ENCODE results near the gene MIEF2. TPM values are rescaled to one million over a fixed set of nuclear protein-coding genes. Genes with fewer than 3 reads are reported as not detected.
A peak's percentile ranks its signal among the peaks of the same experiment; 100 is the strongest.

Gene MIEF2
- polyA plus RNA-seq, 1 experiment, result 12.0 TPM

DNA sequence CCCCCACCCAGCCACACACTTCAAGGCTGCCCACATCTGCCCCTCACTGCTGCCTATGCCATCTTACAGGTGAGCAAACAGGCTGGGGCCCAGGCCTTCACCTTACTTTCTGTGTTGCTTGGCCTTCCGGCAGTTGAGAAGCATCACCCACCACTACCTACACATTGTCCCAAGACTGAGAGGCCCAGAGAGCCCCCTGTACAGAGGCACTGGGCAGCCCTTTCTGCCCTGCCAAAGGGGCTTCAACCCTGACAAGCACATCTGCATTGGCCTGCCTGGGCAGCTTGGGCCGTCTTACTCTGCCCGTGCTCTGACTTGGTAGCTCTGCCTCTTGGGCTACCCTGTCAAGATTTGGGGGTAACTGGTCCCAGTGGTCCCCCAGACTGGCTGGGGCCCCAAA lies 1.2 kb downstream of the MIEF2 start:
- POLR2A ChIA-PET, result no interaction called here
- CTCF ChIA-PET, result interaction anchor here (1.1 to 1.7 kb wide), 2 partner anchors 20 to 26 kb away, joined by 3 read pairs; no protein-coding TSS in a partner anchor
- Histone ChIP-seq H3K27me3 (ENCODE audit: control insufficient read depth, insufficient read depth, low read length) (no peaks in the 10 kb centered on the region), H3K36me3 (ENCODE audit: control insufficient read depth, insufficient read depth, low read length) (peaks cover 28% of the 10 kb centered on the region), H3K4me3 (ENCODE audit: low read depth, low read length) (peak overlapping the region; percentile 80)
- TF ChIP-seq, protein P1, sequence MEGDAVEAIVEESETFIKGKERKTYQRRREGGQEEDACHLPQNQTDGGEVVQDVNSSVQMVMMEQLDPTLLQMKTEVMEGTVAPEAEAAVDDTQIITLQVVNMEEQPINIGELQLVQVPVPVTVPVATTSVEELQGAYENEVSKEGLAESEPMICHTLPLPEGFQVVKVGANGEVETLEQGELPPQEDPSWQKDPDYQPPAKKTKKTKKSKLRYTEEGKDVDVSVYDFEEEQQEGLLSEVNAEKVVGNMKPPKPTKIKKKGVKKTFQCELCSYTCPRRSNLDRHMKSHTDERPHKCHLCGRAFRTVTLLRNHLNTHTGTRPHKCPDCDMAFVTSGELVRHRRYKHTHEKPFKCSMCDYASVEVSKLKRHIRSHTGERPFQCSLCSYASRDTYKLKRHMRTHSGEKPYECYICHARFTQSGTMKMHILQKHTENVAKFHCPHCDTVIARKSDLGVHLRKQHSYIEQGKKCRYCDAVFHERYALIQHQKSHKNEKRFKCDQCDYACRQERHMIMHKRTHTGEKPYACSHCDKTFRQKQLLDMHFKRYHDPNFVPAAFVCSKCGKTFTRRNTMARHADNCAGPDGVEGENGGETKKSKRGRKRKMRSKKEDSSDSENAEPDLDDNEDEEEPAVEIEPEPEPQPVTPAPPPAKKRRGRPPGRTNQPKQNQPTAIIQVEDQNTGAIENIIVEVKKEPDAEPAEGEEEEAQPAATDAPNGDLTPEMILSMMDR (IDR thresholded peaks at IDR 0.05; ENCODE audit: insufficient read depth, low read depth, low read length), result no peak
- DNase-seq (ENCODE audit: low read depth), result no peak

DNA sequence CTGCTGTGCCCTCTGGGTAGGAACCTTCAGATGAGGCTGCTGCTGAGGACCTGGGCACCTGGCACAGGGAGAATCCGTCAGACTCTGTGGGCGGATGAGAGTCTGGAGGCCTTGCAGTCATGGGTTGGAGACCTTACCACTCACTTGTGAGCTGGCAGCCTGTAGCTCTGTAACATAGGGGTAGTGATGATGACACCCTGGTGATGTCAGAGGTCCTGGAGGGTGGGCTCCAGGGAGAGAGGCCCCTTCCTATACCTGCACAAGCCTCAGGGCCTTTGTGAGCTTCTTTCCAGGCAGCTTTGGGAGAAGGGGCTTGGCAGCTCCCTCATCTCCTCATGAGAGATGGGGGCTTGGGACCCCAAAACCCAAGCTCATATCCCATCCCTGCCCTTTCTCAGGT lies 1.6 kb downstream of the MIEF2 start:
- TF ChIP-seq, protein P1 (IDR thresholded peaks at IDR 0.05; ENCODE audit: insufficient read depth, low read depth, low read length), result no peak
- ChIA-PET POLR2A (no interaction called here), CTCF (interaction anchor here (1.1 to 1.7 kb wide), 2 partner anchors 19 to 26 kb away, joined by 3 read pairs; no protein-coding TSS in a partner anchor)
- Histone ChIP-seq H3K27me3 (ENCODE audit: control insufficient read depth, insufficient read depth, low read length) (no peaks in the 10 kb centered on the region), H3K4me3 (ENCODE audit: low read depth, low read length) (no peak overlapping the region), H3K36me3 (ENCODE audit: control insufficient read depth, insufficient read depth, low read length) (peaks cover 28% of the 10 kb centered on the region)
- no peak for DNase-seq (ENCODE audit: low read depth)

DNA sequence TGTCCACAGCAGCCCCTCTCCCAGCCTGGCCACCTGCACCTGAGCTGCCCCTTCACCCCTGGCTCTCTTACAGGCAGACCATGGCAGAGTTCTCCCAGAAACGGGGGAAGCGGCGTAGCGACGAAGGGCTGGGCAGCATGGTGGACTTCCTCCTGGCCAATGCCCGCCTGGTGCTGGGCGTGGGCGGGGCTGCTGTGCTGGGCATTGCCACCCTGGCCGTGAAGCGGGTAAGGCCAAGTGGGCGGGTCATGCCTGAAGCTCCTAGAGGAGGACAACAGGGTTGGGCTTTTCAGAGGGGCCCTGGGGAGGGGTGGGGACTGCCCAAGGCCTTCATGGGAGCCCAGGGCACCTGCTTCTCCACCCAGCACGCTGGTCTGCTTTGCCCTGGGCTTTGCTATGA lies 2.2 kb downstream of the MIEF2 start:
- Histone ChIP-seq H3K4me3 (ENCODE audit: low read depth, low read length) (no peak overlapping the region), H3K36me3 (ENCODE audit: control insufficient read depth, insufficient read depth, low read length) (peaks cover 28% of the 10 kb centered on the region), H3K27me3 (ENCODE audit: control insufficient read depth, insufficient read depth, low read length) (no peaks in the 10 kb centered on the region)
- no peak for DNase-seq (ENCODE audit: low read depth)
- ChIA-PET CTCF (interaction anchor here (1.1 kb wide), 1 partner anchor 19 kb away, joined by 3 read pairs; no protein-coding TSS in a partner anchor), POLR2A (no interaction called here)
- TF ChIP-seq, protein P1 (IDR thresholded peaks at IDR 0.05; ENCODE audit: insufficient read depth, low read depth, low read length), result no peak

DNA sequence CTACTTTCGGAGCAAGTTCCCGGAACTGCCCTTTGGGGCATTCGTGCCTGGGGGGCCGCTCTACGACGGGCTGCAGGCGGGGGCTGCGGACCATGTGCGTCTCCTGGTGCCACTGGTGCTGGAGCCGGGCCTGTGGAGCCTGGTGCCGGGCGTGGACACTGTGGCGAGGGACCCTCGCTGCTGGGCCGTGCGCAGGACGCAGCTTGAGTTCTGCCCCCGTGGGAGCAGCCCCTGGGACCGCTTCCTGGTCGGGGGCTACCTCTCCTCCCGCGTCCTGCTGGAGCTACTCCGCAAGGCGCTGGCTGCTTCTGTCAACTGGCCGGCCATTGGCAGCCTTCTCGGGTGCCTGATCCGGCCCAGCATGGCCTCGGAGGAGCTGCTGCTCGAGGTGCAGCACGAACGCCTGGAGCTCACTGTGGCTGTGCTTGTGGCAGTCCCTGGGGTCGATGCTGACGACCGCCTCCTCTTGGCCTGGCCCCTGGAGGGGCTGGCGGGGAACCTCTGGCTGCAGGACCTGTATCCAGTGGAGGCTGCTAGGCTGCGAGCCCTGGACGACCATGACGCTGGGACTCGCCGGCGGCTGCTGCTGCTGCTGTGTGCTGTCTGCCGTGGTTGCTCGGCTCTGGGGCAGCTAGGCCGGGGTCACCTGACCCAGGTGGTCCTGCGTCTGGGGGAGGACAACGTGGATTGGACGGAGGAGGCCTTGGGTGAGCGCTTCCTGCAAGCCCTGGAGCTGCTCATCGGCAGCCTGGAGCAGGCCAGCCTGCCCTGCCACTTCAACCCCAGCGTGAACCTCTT lies 3.6 kb downstream of the MIEF2 start:
- ChIA-PET CTCF (interaction anchor here (1.1 kb wide), 1 partner anchor 19 kb away, joined by 3 read pairs; no protein-coding TSS in a partner anchor), POLR2A (no interaction called here)
- DNase-seq (ENCODE audit: low read depth), result no peak
- Histone ChIP-seq H3K4me3 (ENCODE audit: low read depth, low read length) (no peak overlapping the region), H3K27me3 (ENCODE audit: control insufficient read depth, insufficient read depth, low read length) (no peaks in the 10 kb centered on the region), H3K36me3 (ENCODE audit: control insufficient read depth, insufficient read depth, low read length) (peaks cover 28% of the 10 kb centered on the region)
- TF ChIP-seq, protein P1 (IDR thresholded peaks at IDR 0.05; ENCODE audit: insufficient read depth, low read depth, low read length), result no peak

DNA sequence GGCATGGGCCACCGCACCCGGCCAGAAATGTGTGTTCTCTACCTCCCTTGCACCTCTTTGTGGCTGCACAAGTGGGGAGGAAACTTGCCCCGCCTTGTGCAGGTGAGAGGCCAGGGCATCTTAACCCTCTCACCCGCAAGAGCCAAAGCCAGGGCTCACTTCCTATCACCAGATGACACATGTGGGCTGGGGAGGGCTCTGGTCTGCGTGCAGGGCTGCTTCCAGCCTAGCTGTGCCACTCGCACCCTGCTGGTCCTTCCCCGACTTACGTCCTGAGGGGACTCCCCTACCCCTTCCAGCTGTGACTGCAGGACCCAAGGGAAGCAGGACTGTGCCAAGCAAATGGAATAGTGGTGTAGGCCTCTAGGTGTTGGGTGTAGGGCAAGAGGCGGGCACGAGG lies 6.9 kb downstream of the MIEF2 start:
- ChIA-PET CTCF (interaction anchor here (1.2 kb wide), 1 partner anchor 32 kb away, joined by 3 read pairs; no protein-coding TSS in a partner anchor), POLR2A (no interaction called here)
- Histone ChIP-seq H3K36me3 (ENCODE audit: control insufficient read depth, insufficient read depth, low read length) (peaks cover 28% of the 10 kb centered on the region), H3K27me3 (ENCODE audit: control insufficient read depth, insufficient read depth, low read length) (no peaks in the 10 kb centered on the region), H3K4me3 (ENCODE audit: low read depth, low read length) (no peak overlapping the region)
- TF ChIP-seq, protein P1 (IDR thresholded peaks at IDR 0.05; ENCODE audit: insufficient read depth, low read depth, low read length), result no peak
- no peak for DNase-seq (ENCODE audit: low read depth)

All from BJ (cell line).